ENCODE measurements around the gene C19orf53. TPM values are rescaled to one million over a fixed set of nuclear protein-coding genes. Genes with fewer than 3 reads are reported as not detected.
A peak's percentile ranks its signal among the peaks of the same experiment; 100 is the strongest.

C19orf53 gene
- total and polyA plus RNA-seq, 10 of the 15 experiments (the other 5 are each of a cell fraction or from before 2014, with no cell fraction given): 109 to 449 (median 218) TPM

DNA sequence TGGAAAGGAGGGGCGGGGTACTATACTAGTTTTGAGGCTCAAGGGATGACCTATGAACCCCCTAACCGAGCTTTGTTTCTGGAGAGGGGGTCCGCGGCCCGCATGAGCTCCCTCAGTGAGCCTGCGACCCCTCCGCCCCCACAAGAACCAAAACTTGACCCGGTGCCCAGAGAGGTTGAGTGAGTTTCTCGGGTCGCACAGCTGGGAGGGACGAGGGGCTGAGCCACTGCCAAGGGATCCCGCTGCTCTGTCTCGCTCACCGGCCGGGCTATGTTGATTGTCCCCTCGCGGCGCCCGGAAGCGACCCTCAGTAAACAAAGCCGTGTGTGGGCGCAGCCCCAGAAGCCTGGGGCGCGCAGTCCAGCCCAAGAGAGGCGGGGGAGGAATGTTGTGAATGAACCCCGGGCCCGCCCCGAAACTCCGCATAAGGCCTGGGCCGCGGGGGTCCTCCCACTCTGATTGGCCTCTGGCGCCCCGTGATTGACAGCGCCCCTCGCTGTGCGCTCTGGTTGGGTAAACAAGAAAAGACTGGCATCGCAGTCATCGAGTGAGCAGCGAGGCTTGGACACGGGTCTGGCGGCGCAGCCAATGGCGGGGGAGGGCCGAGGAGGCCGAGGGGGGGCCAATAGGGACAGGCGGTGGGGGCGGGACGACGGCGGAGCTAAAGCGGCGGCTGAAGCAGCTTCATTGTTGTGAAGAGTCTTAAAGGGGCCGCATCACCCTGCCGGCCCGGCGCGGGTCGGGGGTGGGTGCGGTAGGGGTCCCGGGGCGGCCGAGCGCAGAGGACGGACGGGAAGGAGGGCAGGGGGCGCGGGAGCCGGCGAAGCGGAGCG lies 20.7 kb downstream of the C19orf53 start, which contains the start of gene ZSWIM4:
Gene ZSWIM4, plus strand, starts transcription at position 687 of the 833 bp plus-strand sequence. CDS start 206 bp downstream, outside the sequence.
- peaks cover 16% of the 10 kb centered on the region for H3K4me1 ChIP-seq (ENCODE audit: control insufficient read depth, insufficient read depth, low read length)
- FAIRE-seq: peak; percentile 52
- WGBS (ENCODE audit: insufficient coverage, insufficient replicate concordance, low lambda C conversion rate, missing lambda C conversion rate): under 1% methylated on average over 70 of the region's 71 CpGs
- TF ChIP-seq CHD2 (IDR thresholded peaks at IDR 0.05; ENCODE audit: borderline replicate concordance, low read depth, low read length): peak; percentile 97
- TF ChIP-seq TAF1 (IDR thresholded peaks at IDR 0.05; ENCODE audit: borderline replicate concordance, low read depth, low read length): no peak
- no peak; the same call in 1 of the 2 replicates for TF ChIP-seq MXI1 (IDR thresholded peaks at IDR 0.05; ENCODE audit: low read depth, low read length)
- TF ChIP-seq, protein P1, sequence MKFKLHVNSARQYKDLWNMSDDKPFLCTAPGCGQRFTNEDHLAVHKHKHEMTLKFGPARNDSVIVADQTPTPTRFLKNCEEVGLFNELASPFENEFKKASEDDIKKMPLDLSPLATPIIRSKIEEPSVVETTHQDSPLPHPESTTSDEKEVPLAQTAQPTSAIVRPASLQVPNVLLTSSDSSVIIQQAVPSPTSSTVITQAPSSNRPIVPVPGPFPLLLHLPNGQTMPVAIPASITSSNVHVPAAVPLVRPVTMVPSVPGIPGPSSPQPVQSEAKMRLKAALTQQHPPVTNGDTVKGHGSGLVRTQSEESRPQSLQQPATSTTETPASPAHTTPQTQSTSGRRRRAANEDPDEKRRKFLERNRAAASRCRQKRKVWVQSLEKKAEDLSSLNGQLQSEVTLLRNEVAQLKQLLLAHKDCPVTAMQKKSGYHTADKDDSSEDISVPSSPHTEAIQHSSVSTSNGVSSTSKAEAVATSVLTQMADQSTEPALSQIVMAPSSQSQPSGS (IDR thresholded peaks at IDR 0.05; ENCODE audit: low read length): no peak
- TF ChIP-seq, protein P2, sequence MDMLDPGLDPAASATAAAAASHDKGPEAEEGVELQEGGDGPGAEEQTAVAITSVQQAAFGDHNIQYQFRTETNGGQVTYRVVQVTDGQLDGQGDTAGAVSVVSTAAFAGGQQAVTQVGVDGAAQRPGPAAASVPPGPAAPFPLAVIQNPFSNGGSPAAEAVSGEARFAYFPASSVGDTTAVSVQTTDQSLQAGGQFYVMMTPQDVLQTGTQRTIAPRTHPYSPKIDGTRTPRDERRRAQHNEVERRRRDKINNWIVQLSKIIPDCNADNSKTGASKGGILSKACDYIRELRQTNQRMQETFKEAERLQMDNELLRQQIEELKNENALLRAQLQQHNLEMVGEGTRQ (IDR thresholded peaks at IDR 0.05; ENCODE audit: borderline replicate concordance, low read depth, low read length): peak; percentile 8
- peak; percentile 5 for TF ChIP-seq RELA (IDR thresholded peaks at IDR 0.05; ENCODE audit: borderline replicate concordance, partially characterized antibody)
- no peak for TF ChIP-seq POLR2AphosphoS2 (IDR thresholded peaks at IDR 0.05; ENCODE audit: low read depth, low read length)
- TF ChIP-seq RB1 (IDR thresholded peaks at IDR 0.05; ENCODE audit: borderline replicate concordance): peak; percentile 67; the same call in 1 of the 2 replicates
- TF ChIP-seq, protein P3, sequence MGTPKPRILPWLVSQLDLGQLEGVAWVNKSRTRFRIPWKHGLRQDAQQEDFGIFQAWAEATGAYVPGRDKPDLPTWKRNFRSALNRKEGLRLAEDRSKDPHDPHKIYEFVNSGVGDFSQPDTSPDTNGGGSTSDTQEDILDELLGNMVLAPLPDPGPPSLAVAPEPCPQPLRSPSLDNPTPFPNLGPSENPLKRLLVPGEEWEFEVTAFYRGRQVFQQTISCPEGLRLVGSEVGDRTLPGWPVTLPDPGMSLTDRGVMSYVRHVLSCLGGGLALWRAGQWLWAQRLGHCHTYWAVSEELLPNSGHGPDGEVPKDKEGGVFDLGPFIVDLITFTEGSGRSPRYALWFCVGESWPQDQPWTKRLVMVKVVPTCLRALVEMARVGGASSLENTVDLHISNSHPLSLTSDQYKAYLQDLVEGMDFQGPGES (IDR thresholded peaks at IDR 0.05): peak; percentile 97
- no peak for TF ChIP-seq TCF3 (IDR thresholded peaks at IDR 0.05; ENCODE audit: borderline replicate concordance, insufficient read depth, low read depth, low read length)
- peak in 1 of 2 experiments; percentile 72; a peak in 2 of 3 replicates for TF ChIP-seq EGR1 (IDR thresholded peaks at IDR 0.05; ENCODE audit: borderline replicate concordance in 1 of 2, low read depth in 2 of 2, low read length in 2 of 2)
- TF ChIP-seq, protein P4, sequence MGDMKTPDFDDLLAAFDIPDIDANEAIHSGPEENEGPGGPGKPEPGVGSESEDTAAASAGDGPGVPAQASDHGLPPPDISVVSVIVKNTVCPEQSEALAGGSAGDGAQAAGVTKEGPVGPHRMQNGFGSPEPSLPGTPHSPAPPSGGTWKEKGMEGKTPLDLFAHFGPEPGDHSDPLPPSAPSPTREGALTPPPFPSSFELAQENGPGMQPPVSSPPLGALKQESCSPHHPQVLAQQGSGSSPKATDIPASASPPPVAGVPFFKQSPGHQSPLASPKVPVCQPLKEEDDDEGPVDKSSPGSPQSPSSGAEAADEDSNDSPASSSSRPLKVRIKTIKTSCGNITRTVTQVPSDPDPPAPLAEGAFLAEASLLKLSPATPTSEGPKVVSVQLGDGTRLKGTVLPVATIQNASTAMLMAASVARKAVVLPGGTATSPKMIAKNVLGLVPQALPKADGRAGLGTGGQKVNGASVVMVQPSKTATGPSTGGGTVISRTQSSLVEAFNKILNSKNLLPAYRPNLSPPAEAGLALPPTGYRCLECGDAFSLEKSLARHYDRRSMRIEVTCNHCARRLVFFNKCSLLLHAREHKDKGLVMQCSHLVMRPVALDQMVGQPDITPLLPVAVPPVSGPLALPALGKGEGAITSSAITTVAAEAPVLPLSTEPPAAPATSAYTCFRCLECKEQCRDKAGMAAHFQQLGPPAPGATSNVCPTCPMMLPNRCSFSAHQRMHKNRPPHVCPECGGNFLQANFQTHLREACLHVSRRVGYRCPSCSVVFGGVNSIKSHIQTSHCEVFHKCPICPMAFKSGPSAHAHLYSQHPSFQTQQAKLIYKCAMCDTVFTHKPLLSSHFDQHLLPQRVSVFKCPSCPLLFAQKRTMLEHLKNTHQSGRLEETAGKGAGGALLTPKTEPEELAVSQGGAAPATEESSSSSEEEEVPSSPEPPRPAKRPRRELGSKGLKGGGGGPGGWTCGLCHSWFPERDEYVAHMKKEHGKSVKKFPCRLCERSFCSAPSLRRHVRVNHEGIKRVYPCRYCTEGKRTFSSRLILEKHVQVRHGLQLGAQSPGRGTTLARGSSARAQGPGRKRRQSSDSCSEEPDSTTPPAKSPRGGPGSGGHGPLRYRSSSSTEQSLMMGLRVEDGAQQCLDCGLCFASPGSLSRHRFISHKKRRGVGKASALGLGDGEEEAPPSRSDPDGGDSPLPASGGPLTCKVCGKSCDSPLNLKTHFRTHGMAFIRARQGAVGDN (IDR thresholded peaks at IDR 0.05): 0 out of 2 replicates have a peak, but pooled peaks have one; percentile 21
- TF ChIP-seq LARP7 (IDR thresholded peaks at IDR 0.05): peak; percentile 74; the same call in 1 of the 2 replicates

More for the DNA sequence above, 20.7 kb downstream of the C19orf53 start, which contains the start of gene ZSWIM4:
- Histone ChIP-seq H3K9ac (ENCODE audit: control insufficient read depth, insufficient read depth, low read length) (peak within 1 kb of the TSS; percentile 77), H3K27me3 (replicated peaks in 1 of 2; ENCODE audit: control insufficient read depth in 2 of 2, insufficient read depth in 2 of 2, low read length in 1 of 2) (no peaks in the 10 kb centered on the region), H3K27ac (ENCODE audit: control insufficient read depth, insufficient read depth) (peak within 1 kb of the TSS; percentile 84), H3K79me2 (ENCODE audit: control insufficient read depth, insufficient read depth, low read length) (peaks cover 12% of the 10 kb centered on the region), H4K20me1 (ENCODE audit: control insufficient read depth, insufficient read depth) (no peaks in the 10 kb centered on the region), H3K4me2 (ENCODE audit: control insufficient read depth, insufficient read depth) (peak within 1 kb of the TSS; percentile 98), H3K36me3 (ENCODE audit: control insufficient read depth in 2 of 2, insufficient read depth in 2 of 2, low read length in 1 of 2) (no peaks in the 10 kb centered on the region), H3K9me3 (replicated peaks; ENCODE audit: control insufficient read depth, insufficient read depth, low read length) (no peaks in the 10 kb centered on the region), H2AFZ (ENCODE audit: control insufficient read depth, low read depth, low read length) (peak within 1 kb of the TSS; percentile 94), H3K4me3 (peak within 1 kb of the TSS; percentile 75)
- ChIA-PET CTCF (interaction anchor here (0.6 to 8.0 kb wide), 6 partner anchors 11 to 87 kb away, joined by 3 to 63 read pairs (median 4); no protein-coding TSS in a partner anchor), RAD21 (ENCODE audit: unreplicated experiment) (interaction anchor here (0.5 to 5.6 kb wide), 11 partner anchors 9 to 71 kb away, joined by 3 to 59 read pairs (median 4); partner anchors contain the start of gene C19orf53), POLR2A (interaction anchor here (0.7 to 5.1 kb wide), 11 partner anchors 11 to 615 kb away, joined by 3 to 37 read pairs (median 7); partner anchors contain the start of gene C19orf53), SMC1A (ENCODE audit: uncharacterized antibody, unreplicated experiment) (interaction anchor here (0.6 to 5.6 kb wide), 7 partner anchors 11 to 66 kb away, joined by 3 to 33 read pairs (median 4); partner anchors contain the start of gene C19orf53)
- DNase-seq (ENCODE audit: low read depth, low spot score) (peak; percentile 95), ATAC-seq (peak; percentile 97)
- in situ Hi-C loops (cut with MboI) (no loop called here), intact Hi-C loops (cut with micrococcal nuclease; ENCODE audit: unreplicated experiment) (loop anchor here (5.0 kb wide), 1 partner anchor 42 kb away; no protein-coding TSS in a partner anchor)
- BruUV-seq (replicated peaks): TSS peak; percentile 95

Data from GM12878 (cell line).